HG02970 (cell line): ENCODE results near the gene SCN1B.
"Not testable (repeated sequence)": the region's sequence is repeated elsewhere in the genome, so short reads cannot be mapped to it uniquely, and the experiment has no call there.

Experiments
- ATAC-seq: cut with Tn5 transposase; IDR thresholded peaks from one replicate; pipeline ENCODE4 v1.9.1; 2021; ENCODE audit warnings: mild to moderate bottlenecking, moderate library complexity, moderate number of reproducible peaks; ENCODE audit not compliant: unreplicated experiment, low FRiP score

The SCN1B gene

DNA sequence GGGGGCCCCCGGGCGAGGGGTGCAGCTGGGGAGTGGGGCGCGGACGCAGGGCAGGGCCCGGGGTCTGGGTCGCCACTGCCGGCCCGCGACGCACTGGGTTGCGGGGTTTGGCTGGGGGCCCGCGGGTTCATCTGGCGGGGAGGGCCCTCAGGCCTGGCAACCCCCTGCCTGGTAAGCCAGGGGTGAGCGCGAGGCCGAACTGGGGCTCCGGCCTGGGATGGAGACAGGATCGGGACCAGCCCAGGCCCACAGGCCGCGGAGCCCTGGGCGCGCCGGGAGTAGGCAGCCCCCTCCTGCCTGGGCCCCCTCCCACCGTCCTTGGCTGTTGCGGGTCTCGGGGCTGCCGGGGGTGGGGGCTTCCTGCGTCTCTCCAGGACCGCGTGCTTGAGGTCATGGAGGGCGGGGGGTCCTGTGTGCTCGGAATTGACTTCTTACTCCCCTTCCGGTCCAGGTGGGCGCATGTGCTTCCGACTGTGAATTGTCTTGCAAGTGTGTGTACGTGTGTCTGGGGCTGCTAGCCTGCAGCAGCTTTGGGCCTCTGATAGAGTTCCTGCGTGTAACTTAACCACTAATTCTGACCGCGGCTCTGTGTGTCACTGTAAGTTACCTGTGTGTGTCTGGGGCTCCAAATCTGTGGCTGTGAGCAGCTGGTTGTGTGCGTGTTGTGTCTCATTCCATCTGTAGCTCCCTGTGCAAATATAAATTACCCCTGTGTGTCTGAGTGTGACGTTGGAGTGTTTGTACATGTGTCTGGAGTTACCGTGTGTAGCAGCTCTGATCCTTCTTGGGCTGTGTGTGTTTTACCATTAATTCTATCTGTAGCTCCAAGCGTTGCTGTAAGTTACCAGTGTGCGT lies 29.4 kb upstream of the SCN1B start:
- ATAC-seq: no peak

DNA sequence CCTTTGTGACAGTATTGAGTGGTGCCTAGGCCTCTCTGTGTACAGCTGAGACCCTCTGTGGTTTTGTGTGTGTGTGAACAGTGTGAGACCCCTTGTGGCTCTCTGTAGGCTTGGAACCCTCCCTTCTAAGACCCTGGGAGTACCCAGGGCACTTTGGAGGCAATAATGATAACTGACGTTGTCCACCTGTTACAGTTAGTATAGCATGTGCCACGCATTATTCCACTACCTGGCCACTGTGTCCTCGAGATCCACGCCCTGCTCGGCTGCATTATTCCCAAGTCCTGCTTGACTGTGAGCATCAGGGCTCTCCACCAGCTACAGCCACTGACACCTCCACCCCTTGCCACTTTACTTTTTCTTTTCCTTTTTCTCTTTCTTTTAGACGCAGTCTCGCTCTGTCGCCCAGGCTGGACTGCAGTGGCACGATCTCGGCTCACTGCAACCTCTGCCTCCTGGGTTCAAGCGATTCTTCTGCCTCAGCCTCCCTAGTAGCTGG lies 28.2 kb upstream of the SCN1B start:
- no peak for ATAC-seq

DNA sequence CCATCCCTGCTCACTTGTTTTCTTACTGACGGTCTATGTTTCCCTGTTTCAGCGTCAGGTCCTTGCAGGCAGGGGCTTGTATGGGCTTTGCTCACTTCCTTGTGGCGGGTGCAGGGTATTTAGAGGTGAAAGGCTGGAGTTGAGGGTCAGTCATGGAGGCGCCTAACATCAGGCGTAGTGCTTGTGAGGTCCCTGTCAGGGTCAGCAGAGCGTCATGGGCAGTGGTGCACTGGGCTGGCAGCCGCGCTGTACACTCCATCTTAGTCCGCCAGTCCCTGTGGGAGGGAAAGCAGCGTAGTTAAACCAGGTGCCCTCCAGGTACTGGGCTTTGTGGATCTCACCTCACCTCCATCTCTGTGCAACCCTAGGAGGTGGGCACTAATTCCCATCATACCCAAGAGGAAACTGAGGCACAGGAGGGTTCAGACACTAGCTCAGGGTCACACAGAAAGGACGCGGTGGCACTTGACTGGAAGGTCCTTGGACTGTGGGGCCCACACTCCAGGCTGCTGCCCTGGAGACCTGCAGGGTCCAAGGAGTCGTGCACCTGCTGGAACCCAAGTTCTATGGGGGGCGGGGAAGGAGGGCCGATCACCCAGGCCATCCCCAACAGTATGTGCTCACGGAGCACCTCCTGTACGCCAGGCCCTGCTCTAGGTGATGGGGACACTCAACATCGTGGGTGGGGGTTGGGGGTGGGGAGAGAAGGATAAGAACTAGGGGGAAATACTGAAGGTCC lies 25.6 kb upstream of the SCN1B start:
- no peak for ATAC-seq

DNA sequence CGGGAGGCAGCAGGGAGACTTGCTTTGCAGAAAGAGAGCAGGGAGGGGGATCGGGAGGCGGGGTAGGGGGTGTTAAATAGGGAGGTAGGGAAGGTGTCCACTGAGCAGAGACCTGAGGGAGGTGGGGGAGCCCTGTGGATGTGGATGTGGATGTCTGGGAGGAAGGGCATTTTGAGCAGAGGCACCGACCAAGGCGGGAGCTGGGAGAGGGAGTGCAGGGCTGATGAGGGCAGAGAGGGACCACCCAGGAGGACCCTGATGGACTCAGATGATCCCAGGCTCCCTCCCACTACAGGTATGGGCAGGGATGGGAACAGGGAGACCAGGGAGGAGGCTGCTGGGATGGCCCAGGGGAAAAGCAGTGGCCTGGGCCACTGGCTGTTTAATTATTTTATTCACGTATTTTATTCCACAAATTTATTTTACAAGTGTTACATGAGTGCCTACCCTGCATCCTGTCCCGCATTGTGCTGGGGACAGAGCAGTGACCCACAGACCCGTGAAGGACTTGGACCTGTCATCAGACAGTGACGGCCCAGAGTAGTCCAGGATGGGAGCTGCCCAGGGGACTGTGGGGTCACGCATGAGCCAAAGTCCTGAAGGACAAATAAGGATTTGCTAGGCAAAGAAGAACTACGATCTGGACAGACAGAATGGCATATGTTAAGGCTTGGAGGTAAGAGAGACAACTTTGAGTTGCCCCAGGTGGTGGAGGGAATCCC lies 24.9 kb upstream of the SCN1B start:
- no peak for ATAC-seq

DNA sequence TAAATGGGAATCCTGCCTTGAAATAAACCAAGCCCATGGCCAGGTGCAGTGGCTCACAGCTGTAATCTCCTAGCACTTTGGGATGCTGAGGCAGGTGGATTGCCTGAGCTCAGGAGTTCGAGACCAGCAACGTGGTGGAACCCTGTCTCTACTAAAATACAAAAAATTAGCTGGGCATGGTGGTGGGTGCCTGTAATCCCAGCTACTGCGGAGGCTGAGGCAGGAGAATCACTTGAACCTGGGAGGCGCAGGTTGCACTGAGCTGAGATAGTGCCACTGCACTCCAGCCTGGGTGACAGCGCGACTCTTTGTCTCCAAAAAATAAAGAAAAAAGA lies 24.3 kb upstream of the SCN1B start:
- not testable (repeated sequence) for ATAC-seq

DNA sequence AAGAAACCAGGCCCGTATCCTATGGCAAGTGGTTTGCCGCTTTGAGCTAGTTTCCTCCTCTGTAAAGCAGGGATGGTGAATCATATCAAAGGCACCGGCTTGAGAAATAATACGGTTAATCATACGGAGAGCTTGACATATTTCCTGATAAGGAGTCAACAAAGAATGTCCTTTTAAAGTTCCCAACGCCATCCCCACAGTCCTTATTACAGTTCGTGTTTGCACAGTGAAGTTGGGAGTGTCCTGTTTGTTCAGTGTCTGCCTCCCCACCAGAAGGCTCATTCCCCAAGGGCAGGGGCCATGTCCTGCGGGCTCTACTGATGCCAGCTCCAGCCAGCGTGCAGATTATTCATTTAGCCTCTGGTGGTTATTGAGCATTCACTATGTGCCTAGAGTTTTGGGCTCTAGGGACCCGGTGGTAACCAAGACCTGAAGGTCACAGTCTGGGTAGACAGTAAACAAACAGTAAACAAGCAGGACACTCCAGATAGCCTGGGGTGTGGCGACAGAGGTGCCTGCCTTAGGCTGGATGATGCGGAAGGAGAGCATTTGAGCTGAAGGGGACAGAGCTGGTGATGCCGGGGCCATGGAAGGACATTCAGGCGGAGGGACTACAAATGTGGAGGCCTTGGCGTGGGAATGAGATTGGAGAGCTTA lies 23.8 kb upstream of the SCN1B start:
- ATAC-seq: no peak

DNA sequence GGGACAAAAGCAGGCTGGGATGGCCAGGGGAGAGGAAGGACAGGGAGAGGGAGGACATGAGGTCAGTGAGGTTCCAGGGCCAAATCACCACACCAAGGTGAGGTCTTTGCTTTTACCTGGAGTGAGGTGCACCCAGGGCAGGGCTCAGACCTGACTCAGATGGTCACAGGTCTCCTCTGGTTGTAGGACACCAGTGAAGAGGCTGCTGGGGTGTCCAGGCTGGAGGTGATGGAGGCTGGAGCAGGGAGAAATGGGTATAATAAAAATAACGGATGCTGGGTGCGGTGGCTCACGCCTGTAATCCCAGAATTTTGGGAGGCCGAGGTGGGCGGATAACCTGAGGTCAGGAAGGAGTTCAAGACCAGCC lies 23.3 kb upstream of the SCN1B start:
- ATAC-seq: no peak

DNA sequence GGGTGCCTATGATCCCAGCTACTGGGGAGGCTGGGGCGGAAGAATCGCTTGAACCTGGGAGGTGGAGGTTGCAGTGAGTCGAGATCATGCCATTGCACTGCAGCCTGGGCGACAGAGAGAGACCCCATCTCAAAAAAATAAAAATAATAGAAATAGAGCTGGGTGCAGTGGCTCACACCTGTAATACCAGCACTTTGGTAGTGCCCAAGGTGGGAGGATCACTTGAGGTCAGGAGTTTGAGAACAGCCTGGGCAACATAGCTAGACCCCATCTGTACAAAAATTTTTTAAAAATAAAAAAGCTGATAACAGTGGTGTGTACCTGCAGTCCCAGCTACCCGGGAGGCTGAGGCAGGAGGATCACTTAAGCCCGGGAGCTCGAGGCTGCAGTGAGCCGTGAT lies 22.8 kb upstream of the SCN1B start:
- ATAC-seq: not testable (repeated sequence)

DNA sequence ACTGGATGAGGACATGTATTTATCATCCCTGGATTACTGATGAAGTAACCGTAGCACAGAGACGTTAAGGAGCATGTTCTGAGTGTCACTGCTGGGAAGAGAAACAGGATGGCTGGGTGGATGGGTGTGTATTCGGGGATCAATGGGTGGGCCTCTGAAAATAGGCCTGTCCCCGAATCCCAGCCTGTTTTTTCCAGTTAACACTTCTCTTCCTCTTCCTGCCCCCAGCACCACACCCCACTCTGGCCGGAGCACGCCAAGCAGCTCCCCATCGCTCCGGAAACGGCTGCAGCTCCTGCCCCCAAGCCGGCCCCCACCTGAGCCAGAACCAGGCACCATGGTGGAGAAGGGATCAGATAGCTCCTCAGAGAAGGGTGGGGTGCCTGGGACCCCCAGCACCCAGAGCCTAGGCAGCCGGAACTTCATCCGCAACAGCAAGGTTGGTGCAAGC lies 21.4 kb upstream of the SCN1B start:
- ATAC-seq: no peak

DNA sequence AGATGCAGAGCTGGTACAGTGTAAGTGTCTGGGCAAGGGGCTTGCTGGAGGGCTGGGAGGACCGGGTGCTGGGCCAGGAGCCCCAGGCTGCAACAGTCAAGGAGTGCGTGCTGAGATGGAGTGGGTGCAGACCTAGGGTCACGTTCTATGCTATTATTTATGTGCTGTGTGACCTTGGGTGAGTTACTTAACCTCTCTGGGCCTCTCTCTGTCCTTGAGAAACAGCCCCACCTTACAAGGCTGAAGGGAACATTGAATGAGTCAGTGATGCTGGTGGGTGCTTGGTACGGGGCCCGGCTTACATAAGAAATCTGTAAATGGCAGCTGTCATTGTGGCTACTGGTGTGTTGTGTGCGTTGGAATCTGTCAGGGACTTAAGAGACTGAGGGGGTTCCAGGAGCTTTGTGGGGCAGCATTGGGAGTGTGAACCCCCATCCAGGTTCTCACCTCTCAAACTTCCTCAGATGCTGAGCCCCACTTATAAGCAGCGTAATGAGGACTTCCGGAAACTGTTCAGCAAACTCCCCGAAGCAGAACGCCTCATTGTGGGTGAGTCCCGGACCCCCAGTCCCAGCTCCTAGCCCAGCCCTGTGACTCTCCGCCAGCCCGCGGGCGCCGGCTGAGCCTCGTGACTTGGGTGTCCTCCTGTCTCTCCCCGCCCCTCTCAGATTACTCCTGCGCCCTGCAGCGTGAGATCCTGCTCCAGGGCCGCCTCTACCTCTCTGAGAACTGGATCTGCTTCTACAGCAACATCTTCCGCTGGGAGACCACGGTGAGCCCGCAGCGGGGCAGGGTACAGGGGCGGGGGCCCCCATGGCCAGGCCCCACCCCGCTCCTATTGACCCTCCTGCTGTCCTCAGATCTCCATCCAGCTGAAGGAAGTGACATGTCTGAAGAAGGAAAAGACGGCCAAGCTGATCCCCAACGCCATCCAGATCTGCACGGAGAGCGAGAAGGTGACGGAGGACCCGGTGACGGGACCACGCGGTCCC lies 20.6 kb upstream of the SCN1B start:
- ATAC-seq: no peak

DNA sequence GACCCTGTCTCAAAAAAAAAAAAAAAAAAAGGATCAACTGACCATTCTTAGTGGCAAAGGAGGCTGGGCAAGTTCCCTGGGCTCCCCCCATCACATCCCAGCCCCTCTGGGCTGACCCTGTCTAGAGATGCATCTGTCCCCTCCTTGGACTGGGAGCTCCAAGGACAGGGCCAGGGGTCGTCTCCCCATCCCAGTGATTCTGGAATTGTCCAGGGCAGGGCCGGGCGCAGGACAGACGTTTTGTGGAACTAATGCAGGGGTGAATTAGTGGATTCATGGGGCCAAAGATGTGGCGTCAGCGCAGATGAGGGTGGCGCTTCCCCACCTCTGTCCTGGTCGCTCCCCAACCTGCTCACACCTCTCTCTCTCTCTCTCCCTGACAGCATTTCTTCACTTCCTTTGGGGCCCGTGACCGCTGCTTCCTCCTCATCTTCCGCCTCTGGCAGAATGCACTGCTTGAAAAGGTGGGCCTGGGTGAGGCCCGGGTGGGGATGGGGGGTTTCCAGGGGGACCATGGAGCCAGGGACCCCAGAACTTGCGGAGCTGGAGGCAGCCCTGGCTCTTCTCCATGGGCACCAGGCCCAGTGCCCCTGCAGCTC lies 19.1 kb upstream of the SCN1B start:
- no peak for ATAC-seq

DNA sequence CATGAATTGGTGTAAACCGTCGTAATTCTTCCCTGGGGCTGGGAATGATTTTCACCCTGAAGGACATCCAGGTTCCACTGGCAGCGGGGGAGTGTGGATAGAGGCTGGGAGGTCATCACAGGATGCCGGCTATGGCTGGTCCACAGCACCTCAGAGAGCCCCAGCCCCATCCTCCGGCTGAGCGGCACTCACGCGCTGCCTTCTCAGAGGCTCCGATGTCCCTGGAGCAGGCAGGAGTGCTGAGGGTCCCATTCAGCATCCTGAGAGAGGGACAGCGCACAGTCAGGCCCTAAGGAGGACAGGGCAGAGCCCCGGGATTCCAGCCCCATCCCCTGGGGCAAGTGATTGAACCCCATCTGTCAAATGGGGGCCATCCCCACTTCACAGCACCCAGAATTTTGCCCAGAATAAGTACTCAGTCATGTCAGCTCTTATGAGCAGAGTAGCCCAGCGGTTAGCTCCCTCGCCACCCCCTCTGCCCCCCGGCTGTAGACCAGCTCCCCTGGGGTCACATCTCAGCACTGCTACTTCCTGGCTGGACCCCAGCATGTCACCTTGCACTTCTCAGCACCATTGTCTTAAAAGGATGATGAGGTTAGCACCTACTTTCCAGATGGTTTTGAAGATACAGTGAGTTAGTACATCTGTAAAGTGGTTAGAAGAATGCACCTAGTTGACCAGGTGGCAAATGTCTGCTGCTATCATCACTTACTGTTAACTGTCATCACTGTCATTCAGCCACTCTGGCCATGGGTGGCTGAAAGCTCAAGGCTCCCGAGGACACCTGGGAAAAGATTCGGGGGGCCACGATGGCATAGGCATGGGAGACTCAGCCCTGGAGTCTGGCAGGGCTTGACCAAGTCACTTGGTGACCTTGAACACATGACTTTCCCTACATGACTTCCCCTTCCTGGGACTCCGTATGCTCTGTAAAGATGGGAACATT lies 18.3 kb upstream of the SCN1B start:
- no peak for ATAC-seq

DNA sequence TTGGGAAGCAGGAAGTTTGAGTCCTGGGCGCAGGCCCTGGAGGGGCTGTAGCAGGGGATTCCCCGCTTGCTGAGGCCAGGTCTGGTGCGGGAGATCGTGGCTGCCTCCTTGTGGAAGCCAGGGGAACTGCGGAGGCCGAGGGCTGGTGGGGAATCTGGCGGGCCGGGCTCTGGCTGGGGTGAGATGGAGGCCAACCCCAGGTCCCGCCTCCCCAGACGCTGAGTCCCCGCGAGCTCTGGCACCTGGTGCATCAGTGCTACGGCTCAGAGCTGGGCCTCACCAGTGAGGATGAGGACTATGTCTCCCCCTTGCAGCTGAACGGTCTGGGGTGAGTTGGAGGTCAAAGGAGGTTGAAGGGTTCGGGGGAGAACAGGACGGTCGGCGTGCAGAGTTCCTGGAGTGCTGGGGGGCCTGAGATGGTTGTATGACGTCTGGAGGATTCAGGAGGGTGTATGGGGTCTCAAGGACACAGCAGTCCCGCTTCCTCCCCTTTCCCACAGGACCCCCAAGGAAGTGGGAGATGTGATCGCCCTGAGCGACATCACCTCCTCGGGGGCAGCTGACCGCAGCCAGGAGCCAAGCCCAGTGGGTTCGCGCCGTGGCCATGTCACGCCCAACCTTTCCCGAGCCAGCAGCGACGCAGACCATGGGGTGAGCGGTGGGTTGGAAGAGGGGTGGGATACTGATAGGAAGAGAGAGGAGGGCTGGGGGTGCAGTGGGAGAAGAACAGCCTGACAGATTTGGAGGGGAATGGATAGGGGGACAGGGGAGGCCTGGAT lies 17.0 kb upstream of the SCN1B start:
- no peak for ATAC-seq

DNA sequence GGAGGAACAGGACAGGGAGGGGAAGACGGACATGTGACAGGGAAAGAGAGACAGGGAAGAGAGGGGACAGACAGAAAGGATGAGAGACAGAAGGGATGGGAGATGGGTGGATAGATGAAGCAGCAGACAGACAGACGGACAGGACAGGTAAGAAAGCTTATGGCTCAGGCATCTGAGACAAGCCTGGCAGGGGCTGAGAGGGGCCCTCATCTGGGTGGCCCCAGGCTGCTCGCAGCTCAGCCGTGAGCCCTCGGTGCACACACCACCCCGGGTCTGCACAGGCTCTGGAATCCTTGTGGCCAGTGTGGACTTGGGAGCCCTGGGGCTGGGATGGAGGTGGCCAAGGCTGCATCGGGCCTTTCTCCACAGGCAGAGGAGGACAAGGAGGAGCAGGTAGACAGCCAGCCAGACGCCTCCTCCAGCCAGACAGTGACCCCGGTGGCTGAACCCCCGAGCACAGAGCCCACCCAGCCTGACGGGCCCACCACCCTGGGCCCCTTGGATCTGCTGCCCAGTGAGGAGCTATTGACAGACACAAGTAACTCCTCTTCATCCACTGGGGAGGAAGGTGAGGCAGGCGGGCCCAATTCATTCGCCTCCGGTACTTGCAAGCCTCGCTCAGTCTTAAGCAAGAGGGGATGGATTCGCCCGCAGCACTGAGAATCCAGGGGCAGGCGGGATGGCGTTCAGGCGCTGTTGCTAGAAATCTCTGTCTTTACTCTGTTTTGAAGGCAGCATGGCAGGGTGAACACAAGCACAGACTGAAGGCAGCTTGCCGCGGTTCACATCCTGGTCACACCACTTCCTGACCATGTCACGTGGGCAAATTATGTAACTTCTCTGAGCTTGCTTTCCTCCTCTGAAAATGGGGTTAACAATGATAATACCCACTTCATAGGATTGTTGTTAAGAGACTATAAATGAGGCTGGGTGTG lies 16.2 kb upstream of the SCN1B start:
- no peak for ATAC-seq

DNA sequence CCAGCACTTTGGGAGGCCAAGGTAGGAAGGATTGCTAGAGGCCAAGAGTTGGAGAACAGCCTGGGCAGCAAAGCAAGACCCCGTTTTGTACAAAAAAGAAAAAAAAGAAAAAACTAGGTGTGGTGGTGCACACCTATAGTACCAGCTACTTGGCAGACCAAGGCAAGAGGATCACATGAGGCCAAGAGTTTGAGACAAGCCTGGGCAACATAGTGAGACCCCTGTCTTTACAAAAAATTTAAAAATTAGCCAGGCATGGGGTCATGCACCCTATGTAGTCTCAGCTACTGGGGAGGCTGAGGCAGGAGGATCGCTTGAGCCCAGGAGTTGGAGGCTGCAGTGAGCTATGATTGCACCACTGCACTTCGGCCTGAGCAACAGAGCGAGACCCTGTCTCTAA lies 15.5 kb upstream of the SCN1B start:
- not testable (repeated sequence) for ATAC-seq

DNA sequence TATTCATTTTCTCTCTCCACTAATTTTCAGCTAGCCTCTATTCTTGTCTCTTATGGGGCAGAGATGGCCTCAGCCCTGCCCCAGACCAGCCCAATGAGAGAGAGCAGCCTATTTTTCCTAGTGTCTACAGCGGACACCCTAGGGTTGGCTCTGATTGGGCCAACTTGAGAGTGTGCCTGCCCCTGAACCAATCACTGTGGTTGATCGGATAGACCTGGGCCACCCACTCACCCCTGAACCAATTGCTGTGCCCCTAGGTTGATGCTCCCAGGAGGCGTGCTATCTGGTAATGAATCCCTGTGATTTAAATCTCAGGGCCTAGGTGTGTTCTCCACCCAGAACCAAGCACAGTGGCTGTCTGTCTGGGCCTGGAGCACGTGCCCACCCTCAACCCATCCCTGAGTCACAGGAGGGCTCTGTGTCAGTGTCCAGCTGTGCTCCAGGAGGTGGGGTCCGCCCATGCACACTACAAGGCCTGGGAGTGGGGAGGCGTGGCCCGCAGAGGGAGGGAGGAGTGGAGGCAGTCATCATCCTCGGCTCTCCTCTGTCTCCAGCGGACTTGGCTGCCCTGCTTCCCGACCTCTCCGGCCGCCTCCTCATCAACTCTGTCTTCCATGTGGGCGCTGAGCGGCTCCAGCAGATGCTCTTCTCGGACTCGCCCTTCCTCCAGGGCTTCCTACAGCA lies 14.9 kb upstream of the SCN1B start:
- no peak for ATAC-seq
